Body of pancreas (tissue), 4 donors: ENCODE data around the gene TUBB8. TPM values are rescaled to one million over a fixed set of nuclear protein-coding genes. Genes with fewer than 3 reads are reported as not detected.

Source experiments
- ATAC-seq: fragments of 150-250 bp; one replicate; pipeline ENCODE4 v1.9.1; 2016
- DNase-seq, 4 donors: peaks; one replicate each; pipeline ENCODE4 v3.0.0-alpha.2; 2019
- H3K27ac ChIP-seq, 4 donors: fragments of 200-600 bp; sonication (generic); 1 replicate in 3 of 4; 2 replicates in 1 of 4; pipeline versions ENCODE4 v1.5.1 to v1.6.1; 2016 to 2019; ENCODE audit warnings: mild to moderate bottlenecking in 1 of 4, mixed read lengths in 1 of 4, moderate library complexity in 1 of 4
- H3K27me3 ChIP-seq, 2 donors: fragments of 200-600 bp; sonication (generic); one replicate each; pipeline ENCODE4 v1.6.0; 2016; ENCODE audit warnings: mild to moderate bottlenecking in 1 of 2
- H3K36me3 ChIP-seq, 2 donors: fragments of 200-600 bp; sonication (generic); replicated peaks in 1 of 2; 2 replicates each; pipeline ENCODE4 v1.5.1; 2016; ENCODE audit warnings: low read depth in 2 of 2; ENCODE audit not compliant: insufficient read depth in 1 of 2
- H3K4me1 ChIP-seq: fragments of 200-600 bp; sonication (generic); one replicate; pipeline ENCODE4 v1.6.0; 2016
- H3K4me3 ChIP-seq, 2 donors: fragments of 200-600 bp; sonication (generic); 1 replicate in 1 of 2; 2 replicates in 1 of 2; pipeline ENCODE4 v1.5.1; 2016 to 2019
- H3K9me3 ChIP-seq, 3 donors: fragments of 200-600 bp; sonication (generic); 1 replicate in 2 of 3; 2 replicates in 1 of 3; pipeline ENCODE4 v1.5.1; 2016
- POLR2A ChIP-seq, 3 donors: fragments of 450-650 bp; IDR thresholded peaks; one replicate each; pipeline ENCODE4 v1.6.1; 2016; ENCODE audit warnings: antibody characterized with exemption in 3 of 3, mild to moderate bottlenecking in 2 of 3
- WGBS, 2 donors: methylation state at CpG; one replicate each; pipeline ENCODE4 v1.1.5; 2017; 5-methylcytosine and 5-hydroxymethylcytosine counted together
- intact Hi-C: fragments of 100-400 bp; cut with DNase I; formaldehyde crosslinking; loops from one replicate; pipeline ENCODE4 v1.15.1; 2023
- total RNA-seq, 2 donors: library from RNA; depleted of rRNA; stranded (reverse); fragments of >200 nt; gene quantifications; one replicate each; pipeline ENCODE4 v1.1.0, GENCODE V29; 2016
- TF ChIP-seq, protein P1 (sequence below), 7 experiments: fragments of 450-650 bp in 4 of 7; fragments of 200-600 bp in 3 of 7; sonication (generic) in 3 of 7; IDR thresholded peaks; one replicate each; pipeline ENCODE4 v1.5.1; 2016 to 2019; ENCODE audit warnings: antibody characterized with exemption in 7 of 7

The TUBB8 gene
- total RNA-seq: 10 to 100 TPM in 1 of 2 donors, not detected in 1; 14.2 TPM

GRCh38 chr10:48996-49395 is at the start of gene TUBB8:
TSS of gene TUBB8 (minus strand) at chr10:49296. CDS start at chr10:49238, 58 bp downstream.
- no peaks in the 10 kb centered on the region for H3K36me3 ChIP-seq
- TF ChIP-seq POLR2A (IDR thresholded peaks at IDR 0.05): no peak
- TF ChIP-seq, protein P1, sequence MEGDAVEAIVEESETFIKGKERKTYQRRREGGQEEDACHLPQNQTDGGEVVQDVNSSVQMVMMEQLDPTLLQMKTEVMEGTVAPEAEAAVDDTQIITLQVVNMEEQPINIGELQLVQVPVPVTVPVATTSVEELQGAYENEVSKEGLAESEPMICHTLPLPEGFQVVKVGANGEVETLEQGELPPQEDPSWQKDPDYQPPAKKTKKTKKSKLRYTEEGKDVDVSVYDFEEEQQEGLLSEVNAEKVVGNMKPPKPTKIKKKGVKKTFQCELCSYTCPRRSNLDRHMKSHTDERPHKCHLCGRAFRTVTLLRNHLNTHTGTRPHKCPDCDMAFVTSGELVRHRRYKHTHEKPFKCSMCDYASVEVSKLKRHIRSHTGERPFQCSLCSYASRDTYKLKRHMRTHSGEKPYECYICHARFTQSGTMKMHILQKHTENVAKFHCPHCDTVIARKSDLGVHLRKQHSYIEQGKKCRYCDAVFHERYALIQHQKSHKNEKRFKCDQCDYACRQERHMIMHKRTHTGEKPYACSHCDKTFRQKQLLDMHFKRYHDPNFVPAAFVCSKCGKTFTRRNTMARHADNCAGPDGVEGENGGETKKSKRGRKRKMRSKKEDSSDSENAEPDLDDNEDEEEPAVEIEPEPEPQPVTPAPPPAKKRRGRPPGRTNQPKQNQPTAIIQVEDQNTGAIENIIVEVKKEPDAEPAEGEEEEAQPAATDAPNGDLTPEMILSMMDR (IDR thresholded peaks at IDR 0.05): no peak
- no peak for ATAC-seq
- H3K9me3 ChIP-seq: no peaks in the 10 kb centered on the region
- no peaks in the 10 kb centered on the region for H3K27me3 ChIP-seq
- intact Hi-C loops: no loop called here
- 42 to 43% methylated on average over 14 to 31 of the region's 34 CpGs for WGBS, 2 donors
- no peak within 1 kb of the TSS for H3K27ac ChIP-seq
- no peak for DNase-seq
- no peak within 1 kb of the TSS for H3K4me3 ChIP-seq
- no peaks in the 10 kb centered on the region for H3K4me1 ChIP-seq

DNA sequence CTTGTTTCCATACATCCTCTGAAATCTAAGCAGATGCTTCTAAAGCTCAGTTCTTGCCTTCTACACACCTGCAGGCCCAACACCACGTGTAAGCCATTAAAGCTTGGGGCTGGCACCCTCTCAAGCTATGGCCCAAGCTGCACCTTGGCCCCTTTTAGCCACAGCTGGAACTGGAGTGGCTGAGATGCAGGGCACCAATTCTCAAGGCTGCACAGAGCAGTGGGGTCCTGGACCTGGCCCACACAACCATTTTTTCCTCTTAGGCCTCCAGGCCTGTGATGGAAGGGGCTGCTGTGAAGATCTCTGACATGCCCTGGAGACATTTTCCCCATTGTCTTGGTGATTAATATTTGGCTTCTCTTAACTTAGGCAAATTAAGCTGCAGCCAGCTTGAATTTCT is 47.4 kb upstream of the TUBB8 start:
- TF ChIP-seq POLR2A (IDR thresholded peaks at IDR 0.05): no peak
- TF ChIP-seq, protein P1 (IDR thresholded peaks at IDR 0.05): no peak
- Histone ChIP-seq H3K4me1 (peaks cover 18% of the 10 kb centered on the region), H3K27me3 (no peaks in the 10 kb centered on the region), H3K4me3 (no peak overlapping the region), H3K36me3 (no peaks in the 10 kb centered on the region), H3K9me3 (peaks cover 0 to 13% (median 0%) of the 10 kb centered on the region in 3 donors), H3K27ac (no peak overlapping the region)
- no peak for ATAC-seq
- intact Hi-C loops: no loop called here
- WGBS, 2 donors: 42 to 60% methylated on average over 1 of the region's 1 CpG
- no peak for DNase-seq

- 64 to 73% methylated on average over 2 of the region's 2 CpGs for WGBS, 2 donors
- no peak overlapping the region for H3K4me3 ChIP-seq
- no peak overlapping the region for H3K27ac ChIP-seq
- H3K9me3 ChIP-seq: peaks cover 0 to 13% (median 0%) of the 10 kb centered on the region in 3 donors
- ATAC-seq (no peak), DNase-seq (no peak)
- no peaks in the 10 kb centered on the region for H3K36me3 ChIP-seq
- TF ChIP-seq, protein P1 (IDR thresholded peaks at IDR 0.05): no peak
- TF ChIP-seq POLR2A (IDR thresholded peaks at IDR 0.05): no peak
- intact Hi-C loops: no loop called here
- H3K4me1 ChIP-seq: peaks cover 24% of the 10 kb centered on the region
- H3K27me3 ChIP-seq: no peaks in the 10 kb centered on the region
Observed at GRCh38 chr10:95356-96115, 46.4 kb upstream of the TUBB8 start.

DNA sequence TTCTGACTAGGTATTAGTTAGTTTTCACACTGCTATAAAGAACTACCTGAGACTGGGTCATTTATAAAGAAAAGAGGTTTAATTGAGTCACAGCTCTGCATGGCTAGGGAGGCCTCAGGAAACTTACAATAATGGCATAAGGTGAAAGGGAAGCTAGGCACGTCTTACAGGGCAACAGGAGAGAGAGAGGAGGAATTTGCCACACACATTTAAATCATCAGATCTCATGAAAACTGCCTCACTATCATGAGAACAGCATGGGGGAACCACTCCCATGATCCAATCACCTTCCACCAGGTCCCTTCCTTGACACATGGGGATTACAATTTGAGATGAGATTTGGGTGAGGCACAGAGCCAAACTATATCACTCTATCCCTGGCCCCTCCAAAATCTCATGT is 45.5 kb upstream of the TUBB8 start:
- TF ChIP-seq POLR2A (IDR thresholded peaks at IDR 0.05): no peak
- H3K27me3 ChIP-seq: no peaks in the 10 kb centered on the region
- peaks cover 0 to 13% (median 0%) of the 10 kb centered on the region in 3 donors for H3K9me3 ChIP-seq
- H3K4me1 ChIP-seq: peaks cover 24% of the 10 kb centered on the region
- intact Hi-C loops: no loop called here
- no peak for DNase-seq
- 65 to 76% methylated on average over 1 of the region's 1 CpG for WGBS, 2 donors
- H3K27ac ChIP-seq: no peak overlapping the region
- no peaks in the 10 kb centered on the region for H3K36me3 ChIP-seq
- no peak overlapping the region for H3K4me3 ChIP-seq
- ATAC-seq: no peak

DNA sequence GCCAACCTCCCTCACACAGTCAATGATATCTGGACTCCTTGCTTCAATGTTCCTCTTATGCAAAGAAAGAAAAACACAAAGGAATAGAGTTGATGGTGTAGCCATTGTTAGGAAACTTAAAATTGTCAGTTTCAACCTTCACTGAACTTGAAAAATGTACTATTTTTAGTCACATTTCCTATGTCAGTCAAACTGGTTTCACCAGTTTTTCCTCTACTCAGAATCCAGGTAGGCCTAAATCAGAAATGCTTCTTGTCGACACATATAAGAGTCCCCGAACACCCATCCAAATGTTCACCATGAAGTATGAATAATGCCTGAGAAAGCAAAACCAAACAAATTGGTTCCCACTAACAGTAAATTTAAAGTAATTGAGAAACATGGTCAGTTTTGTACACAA is 43.8 kb upstream of the TUBB8 start:
- peaks cover 37% of the 10 kb centered on the region for H3K4me1 ChIP-seq
- peaks cover 0 to 13% (median 0%) of the 10 kb centered on the region in 3 donors for H3K9me3 ChIP-seq
- no peak for TF ChIP-seq POLR2A (IDR thresholded peaks at IDR 0.05)
- TF ChIP-seq, protein P1 (IDR thresholded peaks at IDR 0.05): no peak
- H3K36me3 ChIP-seq: no peaks in the 10 kb centered on the region
- ATAC-seq: peak; percentile 85
- DNase-seq: peak in 1 of 4 donors; percentile 19
- 20 to 21% methylated on average over 2 of the region's 2 CpGs for WGBS, 2 donors
- H3K4me3 ChIP-seq: no peak overlapping the region
- H3K27ac ChIP-seq: peak overlapping the region; percentile 19 to 78 (median 75)
- H3K27me3 ChIP-seq: no peaks in the 10 kb centered on the region
- intact Hi-C loops: no loop called here
